ENCODE results near the gene RBM14.
"Not testable (repeated sequence)": the region's sequence is repeated elsewhere in the genome, so short reads cannot be mapped to it uniquely, and the experiment has no call there.

Gene RBM14

GRCh38 chr11:66631883-66632282 is 15.5 kb downstream of the RBM14 start:
- no peak for DNase-seq (ENCODE audit: extremely low read depth in 1 of 2, low read depth in 1 of 2)

GRCh38 chr11:66632952-66633351 is 16.5 kb downstream of the RBM14 start:
- DNase-seq (ENCODE audit: extremely low read depth in 1 of 2, low read depth in 1 of 2), result no peak

- DNase-seq (ENCODE audit: extremely low read depth in 1 of 2, low read depth in 1 of 2), result no peak
Measured at GRCh38 chr11:66636411-66636810, 20.0 kb downstream of the RBM14 start.

GRCh38 chr11:66637557-66638176 is 21.2 kb downstream of the RBM14 start:
- no peak for DNase-seq (ENCODE audit: extremely low read depth in 1 of 2, low read depth in 1 of 2)

GRCh38 chr11:66638177-66639065 is 22.0 kb downstream of the RBM14 start, which contains the start of gene RBM4:
TSS of gene RBM4 (plus strand) at chr11:66638703. CDS start at chr11:66639712, 1,009 bp downstream.
- peak; percentile 86 to 94 for DNase-seq (ENCODE audit: extremely low read depth in 1 of 2, low read depth in 1 of 2)

GRCh38 chr11:66639066-66639813 is 22.8 kb downstream of the RBM14 start:
- no peak for DNase-seq (ENCODE audit: extremely low read depth in 1 of 2, low read depth in 1 of 2)

GRCh38 chr11:66639814-66640340 is 23.4 kb downstream of the RBM14 start:
- DNase-seq (ENCODE audit: extremely low read depth in 1 of 2, low read depth in 1 of 2), result not testable (repeated sequence)

GRCh38 chr11:66641834-66642233 is 25.4 kb downstream of the RBM14 start:
- DNase-seq (ENCODE audit: extremely low read depth in 1 of 2, low read depth in 1 of 2), result no peak

- no peak for DNase-seq (ENCODE audit: extremely low read depth in 1 of 2, low read depth in 1 of 2)
Measured at GRCh38 chr11:66643745-66644437, 27.5 kb downstream of the RBM14 start.

- DNase-seq (ENCODE audit: extremely low read depth in 1 of 2, low read depth in 1 of 2), result no peak
Measured at GRCh38 chr11:66646828-66647227, 30.4 kb downstream of the RBM14 start.

- no peak for DNase-seq (ENCODE audit: extremely low read depth in 1 of 2, low read depth in 1 of 2)
Measured at GRCh38 chr11:66649903-66650302, 33.5 kb downstream of the RBM14 start.

- no peak for DNase-seq (ENCODE audit: extremely low read depth in 1 of 2, low read depth in 1 of 2)
Measured at GRCh38 chr11:66651016-66651415, 34.6 kb downstream of the RBM14 start.

- no peak for DNase-seq (ENCODE audit: extremely low read depth in 1 of 2, low read depth in 1 of 2)
Measured at GRCh38 chr11:66652651-66653050, 36.2 kb downstream of the RBM14 start.

- no peak for DNase-seq (ENCODE audit: extremely low read depth in 1 of 2, low read depth in 1 of 2)
Measured at GRCh38 chr11:66653123-66653522, 36.7 kb downstream of the RBM14 start.

- no peak for DNase-seq (ENCODE audit: extremely low read depth in 1 of 2, low read depth in 1 of 2)
Measured at GRCh38 chr11:66659763-66660162, 43.3 kb downstream of the RBM14 start.

GRCh38 chr11:66663741-66664296 is 47.4 kb downstream of the RBM14 start:
- no peak for DNase-seq (ENCODE audit: extremely low read depth in 1 of 2, low read depth in 1 of 2)

- DNase-seq (ENCODE audit: extremely low read depth in 1 of 2, low read depth in 1 of 2), result no peak
Measured at GRCh38 chr11:66665369-66665768, 48.9 kb downstream of the RBM14 start.

- no peak for DNase-seq (ENCODE audit: extremely low read depth in 1 of 2, low read depth in 1 of 2)
Measured at GRCh38 chr11:66670816-66671215, 54.4 kb downstream of the RBM14 start.

GRCh38 chr11:66674964-66675602 is 58.7 kb downstream of the RBM14 start:
- no peak for DNase-seq (ENCODE audit: extremely low read depth in 1 of 2, low read depth in 1 of 2)

Data from stimulated activated CD8-positive, alpha-beta memory T cell treated with anti-CD3 and anti-CD28 coated beads, Interleukin-7, amount 100 ng/mL, for 48 hours (primary cell).